ENCODE results near the gene JADE2. TPM values are rescaled to one million over a fixed set of nuclear protein-coding genes. Genes with fewer than 3 reads are reported as not detected.

Gene JADE2
- total RNA-seq, result 24.7 to 26.4 TPM (median 25.2 TPM) in 3 replicates

DNA sequence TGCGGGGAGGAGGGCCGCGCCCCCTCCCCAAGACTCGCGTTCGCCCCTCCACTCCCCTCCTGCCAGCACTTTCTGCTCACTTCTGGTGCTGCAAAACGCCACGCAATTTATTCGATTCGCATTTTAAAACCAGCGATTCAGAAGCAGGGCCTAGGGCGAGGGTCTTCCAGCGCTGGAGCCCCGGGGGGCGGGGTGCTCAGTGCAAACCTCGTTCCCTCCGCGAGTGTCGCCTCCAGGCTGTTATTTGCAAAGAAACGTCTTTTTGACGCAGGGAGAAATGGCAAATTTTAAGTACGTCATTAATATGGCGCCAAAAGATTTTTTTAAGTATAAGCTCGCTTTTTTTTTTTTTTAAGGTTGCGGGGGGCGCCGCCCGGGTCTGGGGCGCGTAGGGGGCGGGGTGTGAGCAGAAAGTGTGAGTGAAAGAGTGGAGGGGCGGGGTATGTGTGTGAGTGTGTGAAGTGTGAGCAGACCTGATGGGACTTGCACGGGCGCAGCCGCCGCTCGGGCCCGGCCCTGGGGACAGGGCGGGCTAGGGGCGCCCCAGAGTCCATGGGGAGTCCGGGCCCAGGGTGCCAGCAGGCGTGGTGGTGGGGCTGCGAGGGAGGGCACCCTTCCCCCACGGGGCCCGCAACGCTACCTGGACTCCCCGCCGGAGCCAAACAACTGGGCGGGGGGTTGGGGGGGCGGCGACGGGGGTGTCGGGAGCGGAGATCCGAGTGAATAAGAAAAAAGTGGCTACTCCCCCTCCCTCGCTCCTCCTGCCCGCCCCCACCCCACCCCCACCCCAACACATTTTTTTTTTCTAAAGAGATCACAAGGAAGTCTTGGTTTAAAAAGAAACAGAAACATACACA is at the start of gene JADE2:
JADE2 (plus strand) TSS at position 845 of the 857 bp plus-strand sequence. CDS start 10,188 bp downstream, outside the sequence.
- H3K4me3 Mint-ChIP-seq, result peak within 1 kb of the TSS; percentile 94
- DNase-seq (ENCODE audit: low spot score in 2 of 2, unreplicated experiment in 2 of 2), result peak; percentile 45 to 70
- no peaks in the 10 kb centered on the region for H3K9me3 Mint-ChIP-seq
- TF ChIP-seq, protein P1, sequence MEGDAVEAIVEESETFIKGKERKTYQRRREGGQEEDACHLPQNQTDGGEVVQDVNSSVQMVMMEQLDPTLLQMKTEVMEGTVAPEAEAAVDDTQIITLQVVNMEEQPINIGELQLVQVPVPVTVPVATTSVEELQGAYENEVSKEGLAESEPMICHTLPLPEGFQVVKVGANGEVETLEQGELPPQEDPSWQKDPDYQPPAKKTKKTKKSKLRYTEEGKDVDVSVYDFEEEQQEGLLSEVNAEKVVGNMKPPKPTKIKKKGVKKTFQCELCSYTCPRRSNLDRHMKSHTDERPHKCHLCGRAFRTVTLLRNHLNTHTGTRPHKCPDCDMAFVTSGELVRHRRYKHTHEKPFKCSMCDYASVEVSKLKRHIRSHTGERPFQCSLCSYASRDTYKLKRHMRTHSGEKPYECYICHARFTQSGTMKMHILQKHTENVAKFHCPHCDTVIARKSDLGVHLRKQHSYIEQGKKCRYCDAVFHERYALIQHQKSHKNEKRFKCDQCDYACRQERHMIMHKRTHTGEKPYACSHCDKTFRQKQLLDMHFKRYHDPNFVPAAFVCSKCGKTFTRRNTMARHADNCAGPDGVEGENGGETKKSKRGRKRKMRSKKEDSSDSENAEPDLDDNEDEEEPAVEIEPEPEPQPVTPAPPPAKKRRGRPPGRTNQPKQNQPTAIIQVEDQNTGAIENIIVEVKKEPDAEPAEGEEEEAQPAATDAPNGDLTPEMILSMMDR (IDR thresholded peaks at IDR 0.05; ENCODE audit: unreplicated experiment), result no peak
- peaks cover 12% of the 10 kb centered on the region for H3K27me3 Mint-ChIP-seq (ENCODE audit: low read depth)
- H3K4me1 Mint-ChIP-seq, result peaks cover 16% of the 10 kb centered on the region
- no peaks in the 10 kb centered on the region for H3K36me3 Mint-ChIP-seq
- peak within 1 kb of the TSS; percentile 97 for H3K27ac Mint-ChIP-seq

DNA sequence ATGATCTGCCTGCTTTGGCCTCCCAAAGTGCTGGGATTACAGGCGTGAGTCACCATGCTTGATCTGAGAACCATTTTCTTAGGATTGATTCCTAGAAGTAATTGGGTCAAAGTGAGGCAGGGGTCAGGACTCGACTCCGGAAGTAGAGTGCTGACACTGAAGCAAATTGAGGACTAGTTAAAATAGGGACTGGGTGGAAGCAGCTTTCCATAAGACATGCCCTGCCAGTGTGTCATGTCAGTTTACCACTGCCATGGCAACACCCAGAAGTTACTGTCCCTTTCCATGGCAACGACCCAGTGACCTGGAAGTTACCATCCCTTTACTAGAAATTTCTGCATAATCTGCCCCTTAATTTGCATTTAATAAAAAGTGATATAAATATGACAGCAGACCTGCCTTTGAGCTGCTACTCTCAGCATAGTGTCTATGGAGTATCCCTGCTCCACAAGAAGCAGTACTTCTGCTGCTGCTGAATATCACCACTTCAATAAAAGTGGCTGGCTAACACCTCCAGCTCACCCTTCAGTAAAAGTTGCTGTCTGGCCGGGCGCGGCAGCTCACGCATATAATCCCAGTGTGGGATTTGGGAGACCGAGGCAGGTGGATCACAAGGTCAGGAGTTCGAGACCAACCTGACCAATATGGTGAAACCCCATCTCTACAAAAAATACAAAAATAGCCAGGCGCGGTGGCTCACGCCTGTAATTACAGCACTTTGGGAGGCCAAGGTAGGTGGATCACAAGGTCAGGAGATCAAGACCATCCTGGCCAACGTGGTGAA is 47.8 kb upstream of the JADE2 start:
- DNase-seq (ENCODE audit: low spot score in 2 of 2, unreplicated experiment in 2 of 2), result peak in 1 of 2 experiments; percentile 11
- no peak overlapping the region for H3K27ac Mint-ChIP-seq
- H3K9me3 Mint-ChIP-seq, result peaks cover 10% of the 10 kb centered on the region
- H3K27me3 Mint-ChIP-seq (ENCODE audit: low read depth), result no peaks in the 10 kb centered on the region
- H3K36me3 Mint-ChIP-seq, result no peaks in the 10 kb centered on the region
- TF ChIP-seq, protein P1 (IDR thresholded peaks at IDR 0.05; ENCODE audit: unreplicated experiment), result no peak
- H3K4me1 Mint-ChIP-seq, result no peaks in the 10 kb centered on the region
- H3K4me3 Mint-ChIP-seq, result no peak overlapping the region

DNA sequence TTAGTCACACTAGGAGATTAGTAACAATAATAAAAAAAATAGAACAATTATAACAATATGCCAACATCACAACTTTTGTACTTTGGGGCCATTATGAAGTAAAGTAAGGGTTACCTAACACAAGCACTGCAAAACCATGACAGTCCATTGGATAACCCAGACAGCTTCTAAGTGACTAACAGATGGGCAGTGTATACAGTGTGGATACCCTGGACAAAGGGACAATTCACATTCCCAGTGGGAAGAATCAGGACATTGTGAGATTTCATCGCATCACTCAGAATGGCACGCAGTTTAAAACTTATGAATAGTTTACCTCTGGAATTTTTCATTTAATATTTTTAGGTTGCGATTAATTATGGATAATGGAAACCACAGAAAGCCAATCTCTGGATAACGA is 45.6 kb upstream of the JADE2 start:
- H3K4me3 Mint-ChIP-seq, result no peak overlapping the region
- H3K27ac Mint-ChIP-seq, result no peak overlapping the region
- no peaks in the 10 kb centered on the region for H3K27me3 Mint-ChIP-seq (ENCODE audit: low read depth)
- TF ChIP-seq, protein P1 (IDR thresholded peaks at IDR 0.05; ENCODE audit: unreplicated experiment), result no peak
- no peak for DNase-seq (ENCODE audit: low spot score in 2 of 2, unreplicated experiment in 2 of 2)
- no peaks in the 10 kb centered on the region for H3K9me3 Mint-ChIP-seq
- H3K4me1 Mint-ChIP-seq, result no peaks in the 10 kb centered on the region
- no peaks in the 10 kb centered on the region for H3K36me3 Mint-ChIP-seq

DNA sequence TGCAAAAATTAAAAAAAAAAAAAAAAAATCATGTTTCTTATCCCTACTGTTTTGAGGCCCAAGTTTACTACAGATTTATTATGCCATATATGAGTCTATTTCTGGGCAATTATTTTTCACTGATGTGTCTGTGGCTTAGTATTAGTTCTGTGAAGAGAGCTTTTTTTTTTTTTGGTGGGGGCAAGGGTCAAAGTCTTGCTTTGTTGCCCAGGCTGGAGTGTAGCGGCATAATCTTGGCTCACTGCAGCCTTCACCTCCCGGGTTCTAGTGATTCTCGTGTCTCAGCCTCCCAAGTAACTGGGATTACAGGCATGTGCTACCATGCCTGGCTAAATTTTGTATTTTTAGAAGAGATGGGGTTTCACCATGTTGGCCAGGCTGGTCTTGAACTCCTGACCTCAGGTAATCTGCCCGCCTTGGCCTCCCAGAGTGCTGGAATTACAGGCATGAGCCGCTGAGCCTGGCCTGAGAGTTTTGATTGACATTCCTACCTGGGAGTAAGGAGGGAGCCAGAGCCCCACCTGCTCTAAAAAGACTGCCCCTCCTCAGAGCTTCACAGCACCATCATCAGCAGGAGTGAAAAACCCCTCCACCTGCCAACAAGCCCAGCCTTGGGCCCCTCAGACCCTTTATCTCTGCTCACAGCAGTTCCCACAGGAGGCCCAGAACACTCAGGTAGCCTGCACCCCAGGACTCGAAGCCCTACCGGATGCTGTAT is 36.1 kb upstream of the JADE2 start:
- no peak overlapping the region for H3K4me3 Mint-ChIP-seq
- peaks cover 9% of the 10 kb centered on the region for H3K9me3 Mint-ChIP-seq
- no peaks in the 10 kb centered on the region for H3K4me1 Mint-ChIP-seq
- no peaks in the 10 kb centered on the region for H3K27me3 Mint-ChIP-seq (ENCODE audit: low read depth)
- no peaks in the 10 kb centered on the region for H3K36me3 Mint-ChIP-seq
- DNase-seq (ENCODE audit: low spot score in 2 of 2, unreplicated experiment in 2 of 2), result no peak
- TF ChIP-seq, protein P1 (IDR thresholded peaks at IDR 0.05; ENCODE audit: unreplicated experiment), result no peak
- no peak overlapping the region for H3K27ac Mint-ChIP-seq

DNA sequence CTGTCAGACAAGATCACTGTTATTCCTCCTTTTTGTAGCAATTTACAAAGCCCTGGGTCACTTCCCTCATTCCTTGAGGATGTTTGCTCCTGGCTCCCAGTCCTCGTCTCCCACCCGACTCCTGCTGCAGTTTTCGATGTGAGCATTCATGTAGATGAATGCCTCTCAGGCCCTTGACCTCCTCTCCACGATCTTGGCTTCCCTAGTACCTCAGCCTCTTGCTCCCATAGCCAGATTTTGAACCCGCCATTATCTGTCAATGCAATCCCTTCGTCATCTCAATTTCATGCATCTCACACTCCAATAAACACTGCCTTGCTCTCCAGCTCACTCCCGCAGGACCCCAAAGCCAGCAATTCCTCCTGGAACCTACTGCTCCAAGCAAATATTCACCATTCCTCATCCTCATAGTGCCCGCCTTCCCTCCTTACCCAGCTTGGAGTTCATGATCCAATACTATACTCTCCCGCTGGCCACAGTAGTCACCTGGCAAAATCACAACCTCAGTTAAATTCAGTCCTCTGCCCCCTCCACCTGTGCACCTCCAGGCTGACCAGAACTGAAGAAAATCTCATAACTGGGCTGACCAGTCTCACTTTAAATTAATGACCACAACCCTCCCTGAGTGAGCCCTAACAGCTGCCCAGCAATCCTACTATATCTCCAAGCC is 35.1 kb upstream of the JADE2 start:
- TF ChIP-seq, protein P1 (IDR thresholded peaks at IDR 0.05; ENCODE audit: unreplicated experiment), result no peak
- peak in 1 of 2 experiments; percentile 26 for DNase-seq (ENCODE audit: low spot score in 2 of 2, unreplicated experiment in 2 of 2)
- Mint-ChIP-seq H3K4me1 (no peaks in the 10 kb centered on the region), H3K27me3 (ENCODE audit: low read depth) (no peaks in the 10 kb centered on the region), H3K27ac (no peak overlapping the region), H3K36me3 (no peaks in the 10 kb centered on the region), H3K4me3 (no peak overlapping the region), H3K9me3 (peaks cover 5% of the 10 kb centered on the region)
